CD4-positive, alpha-beta memory T cell (primary cell): Measurements from ENCODE around the gene RFX3. TPM values are rescaled to one million over a fixed set of nuclear protein-coding genes. Genes with fewer than 3 reads are reported as not detected.

Experiments used
- CTCF ChIA-PET: fragments of 350-600 bp; sonication (Branson Sonifier 250); formaldehyde crosslinking; loops from one replicate; lab custom pipeline; 2021; ENCODE audit warnings: inconsistent platforms; ENCODE audit not compliant: partially characterized antibody; lab: Charles Lee
- POLR2A ChIA-PET: fragments of 350-600 bp; sonication (Branson Sonifier 250); formaldehyde crosslinking; loops from one replicate; lab custom pipeline; 2021; ENCODE audit not compliant: partially characterized antibody; lab: Charles Lee
- DNase-seq, 5 donors: peaks; one replicate each; pipeline versions ENCODE4 v3.0.0 to v3.0.0-alpha.2; 2020 to 2022; ENCODE audit warnings: mixed read lengths in 1 of 5
- H3K27ac ChIP-seq: one replicate; pipeline ENCODE4 v1.7.0; 2013; ENCODE audit warnings: low read depth, low read length
- H3K27me3 ChIP-seq: 2 replicates; pipeline ENCODE4 v1.7.0; 2013; ENCODE audit warnings: mild to moderate bottlenecking, low read length, moderate library complexity; ENCODE audit not compliant: insufficient read depth
- H3K36me3 ChIP-seq: 2 replicates; pipeline ENCODE4 v1.7.0; 2013; ENCODE audit warnings: mild to moderate bottlenecking, low read length, moderate library complexity; ENCODE audit not compliant: insufficient read depth
- H3K4me1 ChIP-seq: 2 replicates; pipeline ENCODE4 v1.7.0; 2013; ENCODE audit warnings: mild to moderate bottlenecking, low read length, moderate library complexity; ENCODE audit not compliant: insufficient read depth
- H3K4me3 ChIP-seq, 2 donors: one replicate each; pipeline ENCODE4 v1.7.0; 2013; ENCODE audit warnings: low read length in 2 of 2, mild to moderate bottlenecking in 1 of 2
- H3K9me3 ChIP-seq, 2 donors: one replicate each; pipeline ENCODE4 v1.7.0; 2013; ENCODE audit warnings: low read length in 2 of 2, control low read depth in 1 of 2; ENCODE audit not compliant: control insufficient read depth in 1 of 2
- H3K27ac Mint-ChIP-seq, 7 donors: one replicate each; pipeline ENCODE4 v1.8.0; 2020 to 2021; ENCODE audit warnings: mixed read lengths in 7 of 7, mild to moderate bottlenecking in 6 of 7, inconsistent platforms in 3 of 7, moderate library complexity in 3 of 7
- H3K27me3 Mint-ChIP-seq, 2 donors: one replicate each; pipeline ENCODE4 v1.8.0; 2020 to 2021; ENCODE audit warnings: mixed read lengths in 2 of 2
- H3K36me3 Mint-ChIP-seq, 2 donors: one replicate each; pipeline ENCODE4 v1.8.0; 2020 to 2021; ENCODE audit warnings: mixed read lengths in 2 of 2, inconsistent platforms in 1 of 2, mild to moderate bottlenecking in 1 of 2
- H3K4me1 Mint-ChIP-seq, 4 donors: one replicate each; pipeline ENCODE4 v1.8.0; 2020 to 2021; ENCODE audit warnings: mixed read lengths in 4 of 4, mild to moderate bottlenecking in 1 of 4
- H3K4me3 Mint-ChIP-seq, 8 donors: one replicate each; pipeline ENCODE4 v1.8.0; 2020 to 2021; ENCODE audit warnings: mixed read lengths in 8 of 8, mild to moderate bottlenecking in 7 of 8, moderate library complexity in 6 of 8, inconsistent platforms in 3 of 8
- H3K9me3 Mint-ChIP-seq, 8 donors: one replicate each; pipeline ENCODE4 v1.8.0; 2020 to 2021; ENCODE audit warnings: mixed read lengths in 8 of 8, mild to moderate bottlenecking in 5 of 8, inconsistent platforms in 3 of 8, moderate library complexity in 1 of 8
- intact Hi-C: fragments of 100-400 bp; cut with micrococcal nuclease; formaldehyde crosslinking; loops from one replicate; pipeline ENCODE4 v1.15.1; 2023
- polyA plus RNA-seq, 2 donors: library from polyadenylated mRNA; unstranded; fragments of 300-500 nt; fragmentation: Illumina TruSeq; gene quantifications; one replicate each; pipeline ENCODE4 v1.2.3, GENCODE V29; 2021
- total RNA-seq, 2 experiments: library from RNA; stranded (reverse); gene quantifications; one replicate each; pipeline ENCODE4 v1.2.3, GENCODE V29; 2021

The RFX3 gene
- total and polyA plus RNA-seq, 4 experiments from 2014 or later, result 3.0 to 30.8 (median 16.5) TPM

DNA sequence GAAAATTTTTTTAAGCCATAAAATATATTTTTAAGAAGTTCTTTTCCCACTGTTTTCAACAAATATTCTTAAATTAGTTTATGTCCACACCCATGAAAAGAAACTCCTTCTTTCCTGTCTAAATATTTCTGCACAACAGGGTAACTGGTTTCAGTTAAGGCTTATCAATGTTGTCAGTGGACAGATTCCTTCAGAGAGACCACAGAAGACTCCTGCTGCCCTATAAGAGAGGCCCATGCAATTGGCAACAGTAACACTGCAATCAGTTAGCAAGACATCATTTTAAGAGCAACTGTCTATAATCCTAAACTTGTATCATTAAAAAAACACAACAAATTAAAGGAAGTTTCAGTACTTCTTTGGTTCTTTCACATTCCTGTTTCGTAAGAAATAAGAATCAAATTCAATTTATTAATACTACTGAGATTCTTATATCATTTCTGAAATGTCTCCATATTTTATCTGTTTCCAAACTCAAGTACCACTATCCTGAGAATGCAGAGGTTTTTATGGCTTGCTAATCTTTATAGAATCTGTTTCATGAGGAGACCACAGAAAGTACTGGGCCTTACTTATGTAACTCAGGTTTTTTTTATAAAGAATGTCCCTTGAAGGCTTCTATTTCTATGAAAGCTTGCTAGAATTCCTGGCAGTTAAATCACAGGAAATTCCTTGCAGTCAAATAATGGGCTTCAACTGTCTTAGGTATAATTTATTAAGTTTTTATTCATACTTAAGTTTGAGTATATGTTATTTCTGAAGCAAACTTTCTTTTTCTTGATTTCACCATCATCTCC, 240.2 kb downstream of the RFX3 start:
- peaks cover 59 to 67% of the 10 kb centered on the region in 2 donors for H3K36me3 Mint-ChIP-seq
- no peaks in the 10 kb centered on the region for H3K9me3 Mint-ChIP-seq
- H3K27me3 ChIP-seq, result no peaks in the 10 kb centered on the region
- H3K27ac Mint-ChIP-seq, result no peak overlapping the region
- no peaks in the 10 kb centered on the region for H3K27me3 Mint-ChIP-seq
- H3K9me3 ChIP-seq, result no peaks in the 10 kb centered on the region
- DNase-seq, result no peak
- no peak overlapping the region for H3K4me3 Mint-ChIP-seq
- no peaks in the 10 kb centered on the region for H3K4me1 Mint-ChIP-seq
- intact Hi-C loops, result no loop called here
- H3K27ac ChIP-seq, result no peak overlapping the region
- peaks cover 7% of the 10 kb centered on the region for H3K36me3 ChIP-seq
- POLR2A ChIA-PET, result no interaction called here
- H3K4me3 ChIP-seq, result no peak overlapping the region
- CTCF ChIA-PET, result no interaction called here
- H3K4me1 ChIP-seq, result no peaks in the 10 kb centered on the region

DNA sequence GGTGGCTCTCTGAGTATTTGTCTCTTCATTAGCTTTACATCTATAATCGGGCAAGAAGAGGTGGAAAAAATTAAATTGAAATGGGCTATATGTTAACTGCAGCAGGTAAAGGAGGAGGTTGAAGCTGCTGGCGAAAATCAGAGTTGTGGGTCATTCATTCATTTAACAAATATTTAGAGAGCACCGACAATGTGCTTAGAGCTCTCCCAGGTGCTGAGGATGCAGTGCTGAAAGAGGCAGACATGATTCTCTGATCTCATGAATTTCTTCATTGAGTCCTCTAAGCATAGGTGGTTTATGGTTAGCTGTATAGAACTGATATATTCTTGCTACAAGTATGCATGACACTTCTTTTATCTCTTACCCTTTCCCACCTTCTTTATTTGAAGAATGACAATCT, 243.4 kb downstream of the RFX3 start:
- no peak overlapping the region for H3K4me3 Mint-ChIP-seq
- ChIA-PET POLR2A (no interaction called here), CTCF (interaction anchor here (1.2 kb wide), 1 partner anchor 185 kb away, joined by 3 read pairs; no protein-coding TSS in a partner anchor)
- Histone ChIP-seq H3K36me3 (no peaks in the 10 kb centered on the region), H3K27me3 (no peaks in the 10 kb centered on the region), H3K27ac (no peak overlapping the region), H3K9me3 (no peaks in the 10 kb centered on the region), H3K4me3 (no peak overlapping the region), H3K4me1 (no peaks in the 10 kb centered on the region)
- intact Hi-C loops, result no loop called here
- peaks cover 56 to 60% of the 10 kb centered on the region in 2 donors for H3K36me3 Mint-ChIP-seq
- H3K27me3 Mint-ChIP-seq, result no peaks in the 10 kb centered on the region
- no peak overlapping the region for H3K27ac Mint-ChIP-seq
- DNase-seq, result no peak
- no peaks in the 10 kb centered on the region for H3K4me1 Mint-ChIP-seq
- H3K9me3 Mint-ChIP-seq, result no peaks in the 10 kb centered on the region

DNA sequence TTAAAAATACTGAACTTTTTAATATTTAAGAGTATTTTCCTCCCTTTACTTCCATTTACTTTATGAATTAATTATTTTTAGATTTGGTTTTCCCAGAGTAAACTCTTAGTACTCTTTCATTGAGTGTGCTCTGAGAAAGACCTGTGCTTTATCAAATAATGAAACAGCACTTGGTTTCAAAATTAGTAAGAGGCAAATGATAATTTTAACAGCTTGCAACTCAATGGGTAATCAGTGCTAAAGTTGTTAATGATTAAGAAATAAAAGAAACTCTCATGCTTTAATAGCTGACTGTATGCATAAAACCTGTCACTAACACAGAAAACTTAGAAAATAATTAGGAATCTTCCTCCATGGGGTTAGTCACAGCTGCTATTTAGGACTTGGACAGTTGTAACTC, 244.4 kb downstream of the RFX3 start:
- Mint-ChIP-seq H3K27me3 (no peaks in the 10 kb centered on the region), H3K36me3 (peaks cover 49 to 62% of the 10 kb centered on the region in 2 donors), H3K27ac (no peak overlapping the region), H3K9me3 (no peaks in the 10 kb centered on the region), H3K4me1 (no peaks in the 10 kb centered on the region), H3K4me3 (no peak overlapping the region)
- ChIA-PET POLR2A (interaction anchor here (0.7 kb wide), 1 partner anchor 33 kb away, joined by 3 read pairs; no protein-coding TSS in a partner anchor), CTCF (interaction anchor here (1.2 kb wide), 1 partner anchor 186 kb away, joined by 3 read pairs; no protein-coding TSS in a partner anchor)
- DNase-seq, result no peak
- H3K4me1 ChIP-seq, result no peaks in the 10 kb centered on the region
- no peak overlapping the region for H3K4me3 ChIP-seq
- no peaks in the 10 kb centered on the region for H3K27me3 ChIP-seq
- H3K27ac ChIP-seq, result no peak overlapping the region
- H3K9me3 ChIP-seq, result no peaks in the 10 kb centered on the region
- H3K36me3 ChIP-seq, result no peaks in the 10 kb centered on the region
- intact Hi-C loops, result no loop called here

GRCh38 chr9:3277200-3277599, 248.6 kb downstream of the RFX3 start:
- H3K36me3 ChIP-seq, result peaks cover 9% of the 10 kb centered on the region
- no peaks in the 10 kb centered on the region for H3K9me3 ChIP-seq
- Mint-ChIP-seq H3K4me3 (no peak overlapping the region), H3K4me1 (no peaks in the 10 kb centered on the region), H3K27me3 (no peaks in the 10 kb centered on the region), H3K27ac (no peak overlapping the region), H3K9me3 (no peaks in the 10 kb centered on the region), H3K36me3 (peaks cover 45 to 66% of the 10 kb centered on the region in 2 donors)
- intact Hi-C loops, result no loop called here
- H3K27me3 ChIP-seq, result no peaks in the 10 kb centered on the region
- POLR2A ChIA-PET, result no interaction called here
- H3K4me3 ChIP-seq, result no peak overlapping the region
- DNase-seq, result no peak
- no peak overlapping the region for H3K27ac ChIP-seq
- H3K4me1 ChIP-seq, result no peaks in the 10 kb centered on the region
- CTCF ChIA-PET, result no interaction called here

DNA sequence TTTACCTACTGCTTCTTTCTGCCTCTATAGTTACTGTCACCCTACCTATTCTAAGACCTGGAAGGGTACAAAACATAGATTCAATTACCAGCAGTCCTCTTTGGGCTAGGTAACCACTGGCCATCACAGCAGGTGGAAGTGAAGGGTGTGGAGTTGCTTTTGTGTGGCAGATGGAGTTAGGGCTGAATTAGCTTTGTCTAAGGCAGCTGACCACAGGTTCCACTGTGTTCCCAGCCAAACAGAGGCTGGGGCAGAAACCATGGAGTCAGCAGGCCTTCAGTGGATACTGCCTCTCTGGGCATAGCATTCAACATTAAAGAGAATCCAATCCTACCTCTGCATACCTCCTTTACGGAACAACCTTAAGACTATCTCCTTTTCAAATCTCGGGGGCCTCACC, 254.2 kb downstream of the RFX3 start:
- Mint-ChIP-seq H3K27me3 (no peaks in the 10 kb centered on the region), H3K9me3 (no peaks in the 10 kb centered on the region), H3K4me1 (no peaks in the 10 kb centered on the region), H3K36me3 (peaks cover 55 to 68% of the 10 kb centered on the region in 2 donors), H3K27ac (no peak overlapping the region), H3K4me3 (no peak overlapping the region)
- H3K36me3 ChIP-seq, result peaks cover 21% of the 10 kb centered on the region
- no peaks in the 10 kb centered on the region for H3K4me1 ChIP-seq
- DNase-seq, result no peak
- H3K9me3 ChIP-seq, result no peaks in the 10 kb centered on the region
- no peak overlapping the region for H3K27ac ChIP-seq
- intact Hi-C loops, result no loop called here
- no peaks in the 10 kb centered on the region for H3K27me3 ChIP-seq
- no peak overlapping the region for H3K4me3 ChIP-seq
- CTCF ChIA-PET, result no interaction called here
- POLR2A ChIA-PET, result no interaction called here

- CTCF ChIA-PET, result no interaction called here
- Histone ChIP-seq H3K36me3 (peaks cover 21% of the 10 kb centered on the region), H3K9me3 (no peaks in the 10 kb centered on the region), H3K4me3 (no peak overlapping the region), H3K27me3 (no peaks in the 10 kb centered on the region), H3K4me1 (no peaks in the 10 kb centered on the region), H3K27ac (no peak overlapping the region)
- peaks cover 52 to 64% of the 10 kb centered on the region in 2 donors for H3K36me3 Mint-ChIP-seq
- no peak overlapping the region for H3K4me3 Mint-ChIP-seq
- H3K27me3 Mint-ChIP-seq, result no peaks in the 10 kb centered on the region
- H3K27ac Mint-ChIP-seq, result no peak overlapping the region
- no peak for DNase-seq
- H3K9me3 Mint-ChIP-seq, result no peaks in the 10 kb centered on the region
- POLR2A ChIA-PET, result no interaction called here
- intact Hi-C loops, result no loop called here
- H3K4me1 Mint-ChIP-seq, result no peaks in the 10 kb centered on the region
Observed at GRCh38 chr9:3271157-3271556, 254.6 kb downstream of the RFX3 start.

GRCh38 chr9:3268223-3268622, 257.6 kb downstream of the RFX3 start:
- no peaks in the 10 kb centered on the region for H3K4me1 Mint-ChIP-seq
- Histone ChIP-seq H3K9me3 (no peaks in the 10 kb centered on the region), H3K36me3 (peaks cover 12% of the 10 kb centered on the region), H3K27me3 (no peaks in the 10 kb centered on the region), H3K4me3 (no peak overlapping the region), H3K4me1 (no peaks in the 10 kb centered on the region), H3K27ac (no peak overlapping the region)
- DNase-seq, result no peak
- no peaks in the 10 kb centered on the region for H3K9me3 Mint-ChIP-seq
- no peak overlapping the region for H3K4me3 Mint-ChIP-seq
- H3K27ac Mint-ChIP-seq, result no peak overlapping the region
- intact Hi-C loops, result no loop called here
- no peaks in the 10 kb centered on the region for H3K27me3 Mint-ChIP-seq
- ChIA-PET CTCF (no interaction called here), POLR2A (no interaction called here)
- H3K36me3 Mint-ChIP-seq, result peaks cover 51 to 63% of the 10 kb centered on the region in 2 donors
